Neural progenitor cell (in vitro differentiated cells): ENCODE results near the gene IHH.

Experiments used
- EZH2 ChIP-seq: fragments of 200-600 bp; sonication (generic); IDR thresholded peaks from 2 replicates; pipeline ENCODE4 v1.6.1; 2017; ENCODE audit warnings: antibody characterized with exemption, mild to moderate bottlenecking, moderate library complexity
- EZH2phosphoT487 ChIP-seq: fragments of 200-600 bp; sonication (generic); IDR thresholded peaks from 2 replicates; pipeline ENCODE4 v1.6.1; 2017; ENCODE audit warnings: antibody characterized with exemption
- TF ChIP-seq, protein P1 (sequence below): fragments of 200-600 bp; sonication (generic); IDR thresholded peaks from 2 replicates; pipeline ENCODE4 v1.5.1; 2017; ENCODE audit warnings: antibody characterized with exemption, mild to moderate bottlenecking

DNA sequence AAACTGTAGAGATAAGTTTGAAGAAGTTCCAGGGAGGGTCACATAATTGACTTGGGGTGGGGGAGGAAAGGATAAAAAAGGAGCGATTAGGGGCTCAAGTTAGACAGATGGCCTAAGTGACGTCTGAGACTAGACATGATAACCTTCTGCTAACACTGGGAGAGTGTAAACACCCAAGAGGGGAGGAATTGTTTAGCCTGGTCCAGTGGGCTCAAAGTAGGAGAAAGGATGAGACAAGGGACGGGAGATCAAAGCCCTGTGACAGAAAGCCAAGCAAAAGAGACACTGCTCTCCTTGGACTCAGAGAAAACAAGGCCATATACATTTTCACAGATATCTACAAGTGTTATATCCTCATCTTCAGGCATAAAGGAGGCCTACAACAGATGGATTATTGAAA is 45.5 kb upstream of the IHH start:
- no peak for TF ChIP-seq EZH2
- TF ChIP-seq, protein P1, sequence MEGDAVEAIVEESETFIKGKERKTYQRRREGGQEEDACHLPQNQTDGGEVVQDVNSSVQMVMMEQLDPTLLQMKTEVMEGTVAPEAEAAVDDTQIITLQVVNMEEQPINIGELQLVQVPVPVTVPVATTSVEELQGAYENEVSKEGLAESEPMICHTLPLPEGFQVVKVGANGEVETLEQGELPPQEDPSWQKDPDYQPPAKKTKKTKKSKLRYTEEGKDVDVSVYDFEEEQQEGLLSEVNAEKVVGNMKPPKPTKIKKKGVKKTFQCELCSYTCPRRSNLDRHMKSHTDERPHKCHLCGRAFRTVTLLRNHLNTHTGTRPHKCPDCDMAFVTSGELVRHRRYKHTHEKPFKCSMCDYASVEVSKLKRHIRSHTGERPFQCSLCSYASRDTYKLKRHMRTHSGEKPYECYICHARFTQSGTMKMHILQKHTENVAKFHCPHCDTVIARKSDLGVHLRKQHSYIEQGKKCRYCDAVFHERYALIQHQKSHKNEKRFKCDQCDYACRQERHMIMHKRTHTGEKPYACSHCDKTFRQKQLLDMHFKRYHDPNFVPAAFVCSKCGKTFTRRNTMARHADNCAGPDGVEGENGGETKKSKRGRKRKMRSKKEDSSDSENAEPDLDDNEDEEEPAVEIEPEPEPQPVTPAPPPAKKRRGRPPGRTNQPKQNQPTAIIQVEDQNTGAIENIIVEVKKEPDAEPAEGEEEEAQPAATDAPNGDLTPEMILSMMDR, result no peak
- TF ChIP-seq EZH2phosphoT487, result no peak
